Non-pigmented ciliary epithelial cell (primary cell): Measurements from ENCODE around the gene PPP1R12C.

Source experiments
- DNase-seq: peaks from one replicate; pipeline ENCODE4 v3.0.0-alpha.2; 2010; ENCODE audit warnings: low read depth

PPP1R12C gene

DNA sequence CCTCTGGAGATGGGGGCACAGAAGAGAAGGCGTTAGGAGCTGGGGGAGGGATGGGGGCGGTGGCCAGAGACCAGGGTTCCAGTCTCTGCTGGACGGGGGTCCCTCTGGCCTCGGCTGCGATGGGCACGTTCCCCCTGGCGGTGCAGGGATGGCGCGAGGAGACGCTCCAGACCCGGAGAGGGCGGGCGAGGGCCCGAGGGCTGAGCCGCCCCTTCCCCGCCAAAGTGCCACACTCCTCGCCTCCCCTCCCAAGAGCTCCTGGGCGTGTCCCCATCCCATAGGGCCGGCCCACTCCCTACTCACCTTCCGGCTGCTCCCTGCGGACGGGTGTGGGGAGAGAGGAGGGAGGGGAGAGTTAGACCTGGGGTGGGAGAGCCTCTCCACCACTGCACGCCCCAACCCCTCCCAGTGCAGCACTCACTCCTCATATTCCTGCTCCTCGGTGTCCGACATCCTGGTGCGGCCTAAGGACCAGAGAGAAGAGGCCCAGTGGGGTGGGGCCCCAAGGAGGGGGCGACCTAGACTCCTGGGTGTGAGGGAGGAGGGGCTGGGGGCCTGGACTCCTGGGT, 29.4 kb upstream of the PPP1R12C start:
- no peak for DNase-seq

DNA sequence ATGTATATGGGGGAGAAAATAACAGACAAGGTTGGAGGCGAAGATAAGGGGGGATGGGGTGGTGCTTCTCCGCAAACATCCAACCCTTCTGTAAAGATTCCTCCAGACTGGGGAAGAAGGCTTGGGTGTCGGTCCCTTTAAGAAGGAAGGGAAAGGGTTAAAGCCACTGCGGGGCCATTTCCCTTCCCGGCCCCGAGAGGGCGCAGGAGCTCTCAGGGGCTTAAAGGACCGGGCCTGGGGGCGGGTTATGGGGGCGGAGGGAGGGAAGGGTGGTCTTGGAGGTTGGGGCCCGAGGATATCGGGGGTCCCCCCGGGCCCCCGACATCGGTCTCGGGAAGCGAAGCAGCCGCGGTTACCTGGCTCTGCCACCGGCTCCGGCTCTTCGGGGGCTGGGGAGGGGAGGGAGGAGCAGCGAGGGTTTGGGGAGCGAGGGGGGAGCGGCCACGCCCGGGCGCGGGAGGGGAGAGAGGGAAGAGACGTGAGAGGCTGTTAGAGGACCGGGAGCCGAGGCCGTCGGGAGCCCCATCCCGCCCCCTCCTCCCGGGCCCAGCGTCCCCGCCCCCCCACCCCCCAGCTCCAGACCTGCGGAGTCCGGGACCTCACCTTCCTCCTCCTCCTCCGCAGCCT, 28.8 kb upstream of the PPP1R12C start:
- no peak for DNase-seq

GRCh38 chr19:55145232-55145631, 27.8 kb upstream of the PPP1R12C start:
- DNase-seq: no peak

- no peak for DNase-seq
Measured at GRCh38 chr19:55141696-55142095, 24.3 kb upstream of the PPP1R12C start.

DNA sequence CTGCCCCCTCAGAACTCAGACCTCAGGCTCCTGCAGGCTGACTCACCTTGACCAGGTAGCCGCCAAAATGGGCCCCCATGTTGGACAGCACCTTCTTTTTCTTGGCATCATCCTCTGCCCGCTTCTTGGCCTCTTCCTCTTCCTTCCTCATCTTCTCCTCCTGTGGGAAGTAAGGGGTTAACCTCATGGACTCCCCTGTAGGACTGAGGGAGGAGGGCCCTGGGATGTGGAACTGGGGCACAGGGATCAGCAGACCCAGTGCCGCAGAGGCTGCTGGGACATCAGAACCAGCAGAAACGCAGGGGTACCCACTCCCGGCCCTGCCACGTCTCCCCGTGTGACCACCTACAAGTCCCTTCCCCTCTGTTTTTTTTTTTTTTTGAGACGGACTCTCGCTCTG, 20.5 kb upstream of the PPP1R12C start:
- DNase-seq: no peak

DNA sequence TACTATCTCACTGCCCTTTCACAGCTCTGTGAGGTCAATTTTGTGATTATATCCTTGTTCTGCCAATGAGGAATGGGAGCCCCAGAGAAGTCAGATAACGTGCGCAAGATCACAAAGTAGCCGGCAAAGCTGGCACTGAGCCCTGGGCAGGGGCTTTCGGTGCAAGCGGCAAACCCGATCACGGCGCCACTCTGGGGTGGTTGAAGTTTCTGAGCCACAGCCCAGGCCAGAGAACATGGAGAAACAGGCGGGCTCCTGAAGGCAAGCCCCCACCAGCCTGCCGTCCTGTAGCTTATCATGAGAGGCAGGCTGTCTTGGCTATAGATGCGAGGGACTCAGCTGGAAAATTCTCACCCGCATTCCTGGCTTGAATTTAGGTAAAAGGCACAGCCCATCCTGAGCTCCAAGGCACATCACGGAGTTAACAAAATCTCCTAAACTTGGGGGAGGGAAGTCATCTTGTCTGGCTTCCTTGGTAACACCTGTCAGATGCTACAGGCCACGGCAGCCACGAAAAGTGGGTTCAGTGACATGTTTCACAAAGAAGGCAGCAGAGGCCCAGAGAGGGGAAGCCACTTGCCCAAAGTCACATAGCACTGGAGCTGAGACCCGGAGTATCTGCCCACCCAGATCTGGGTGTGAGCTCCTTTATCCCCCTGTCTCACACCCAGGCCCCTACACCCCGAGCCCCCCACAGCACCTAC, 19.1 kb upstream of the PPP1R12C start:
- DNase-seq: no peak

GRCh38 chr19:55134736-55135135, 17.3 kb upstream of the PPP1R12C start:
- no peak for DNase-seq

DNA sequence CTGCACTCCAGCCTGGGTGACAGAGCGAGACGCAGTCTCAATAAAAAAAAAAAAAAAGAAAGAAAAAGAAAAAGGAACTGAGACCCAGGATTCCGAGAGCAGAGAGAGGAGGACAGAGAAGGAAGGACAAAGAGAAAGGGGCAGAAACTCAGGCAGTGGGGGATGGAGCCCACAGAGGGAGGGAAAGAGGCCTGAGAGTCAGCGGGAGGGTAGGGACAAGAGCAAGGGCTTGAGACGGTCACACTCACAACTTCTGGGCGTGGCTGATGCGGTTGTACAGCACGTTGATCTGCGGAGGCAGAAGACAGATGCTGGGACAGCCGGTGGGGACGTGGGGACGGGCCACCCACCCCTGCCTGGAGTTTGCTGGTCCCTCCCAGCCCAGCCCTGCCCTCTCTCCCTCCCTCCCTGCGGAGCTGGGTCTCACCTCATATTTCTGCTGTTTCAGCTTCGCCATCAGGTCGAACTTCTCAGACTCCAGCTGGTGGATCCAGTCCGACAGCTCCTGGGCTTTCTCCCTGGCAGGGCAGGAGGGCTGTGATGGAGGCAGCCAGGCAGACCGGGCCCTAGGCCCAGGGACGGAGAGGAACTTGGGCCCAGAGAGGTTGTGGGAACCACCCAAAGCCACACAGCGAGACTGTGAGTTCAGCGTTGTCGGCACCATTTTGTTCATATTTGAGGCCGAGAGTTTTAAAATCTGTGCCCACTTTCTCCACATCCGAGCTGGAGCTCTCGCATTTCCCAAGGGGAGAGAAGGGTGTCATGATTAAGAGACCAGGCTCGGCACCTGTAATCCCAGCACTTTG, 16.4 kb upstream of the PPP1R12C start:
- DNase-seq: no peak

DNA sequence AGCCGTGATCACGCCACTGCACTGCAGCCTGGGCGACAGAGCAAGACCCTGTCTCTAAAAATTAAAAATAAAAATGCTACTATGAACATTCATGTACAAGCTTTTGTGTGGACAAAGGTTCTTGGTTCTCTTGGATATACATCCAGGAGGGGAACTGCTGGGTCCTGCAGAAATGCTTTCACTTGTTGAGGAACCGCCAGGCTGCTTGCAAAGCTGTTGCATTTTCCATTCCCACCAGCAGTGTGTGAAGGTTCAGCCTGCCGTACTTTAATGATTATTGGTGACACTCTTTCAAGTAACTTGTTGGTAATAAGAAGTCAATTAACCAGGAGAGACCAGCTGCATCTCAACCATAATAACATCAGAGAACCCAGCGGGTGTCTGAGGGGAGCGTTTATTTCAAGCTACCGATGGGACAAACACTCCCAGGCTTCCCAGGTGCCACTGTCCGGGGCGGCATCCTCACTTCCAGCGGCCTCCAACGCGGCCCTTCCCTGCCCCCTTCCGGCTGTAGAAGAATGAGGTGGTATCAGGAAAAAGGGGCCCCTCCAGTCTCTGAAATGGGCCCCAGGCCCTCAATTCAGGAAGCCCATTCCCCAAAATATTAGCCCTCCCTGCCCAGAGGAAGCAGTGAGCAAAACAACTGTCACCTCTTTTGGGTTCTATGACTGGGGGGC, 15.2 kb upstream of the PPP1R12C start:
- DNase-seq: no peak

DNA sequence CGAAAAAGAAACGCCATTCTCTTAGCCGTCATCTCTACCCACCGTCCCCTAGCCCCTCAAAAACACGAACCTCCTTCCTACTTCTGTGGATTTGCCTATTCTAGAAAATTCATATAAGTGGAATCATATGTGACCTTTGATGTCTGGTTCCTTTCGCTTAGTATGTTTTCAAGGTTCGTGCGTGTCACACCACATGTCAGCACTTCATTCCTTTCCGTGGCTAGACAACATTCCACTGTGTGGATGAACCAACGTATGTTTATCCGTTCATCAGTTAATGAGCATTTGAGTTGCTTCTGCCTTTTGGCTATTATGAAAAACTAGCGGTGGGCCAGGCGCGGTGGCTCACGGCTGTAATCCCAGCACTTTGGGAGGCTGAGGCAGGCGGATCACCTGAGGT, 14.0 kb upstream of the PPP1R12C start:
- no peak for DNase-seq

- DNase-seq: no peak
Measured at GRCh38 chr19:55119053-55119452, 1.6 kb upstream of the PPP1R12C start.

GRCh38 chr19:55118401-55118991, 1.1 kb upstream of the PPP1R12C start:
- DNase-seq: no peak

- peak; percentile 94 for DNase-seq
Measured at GRCh38 chr19:55117663-55118391, 390 bp upstream of the PPP1R12C start.

- no peak for DNase-seq
Measured at GRCh38 chr19:55116232-55116858, 1.1 kb downstream of the PPP1R12C start.

DNA sequence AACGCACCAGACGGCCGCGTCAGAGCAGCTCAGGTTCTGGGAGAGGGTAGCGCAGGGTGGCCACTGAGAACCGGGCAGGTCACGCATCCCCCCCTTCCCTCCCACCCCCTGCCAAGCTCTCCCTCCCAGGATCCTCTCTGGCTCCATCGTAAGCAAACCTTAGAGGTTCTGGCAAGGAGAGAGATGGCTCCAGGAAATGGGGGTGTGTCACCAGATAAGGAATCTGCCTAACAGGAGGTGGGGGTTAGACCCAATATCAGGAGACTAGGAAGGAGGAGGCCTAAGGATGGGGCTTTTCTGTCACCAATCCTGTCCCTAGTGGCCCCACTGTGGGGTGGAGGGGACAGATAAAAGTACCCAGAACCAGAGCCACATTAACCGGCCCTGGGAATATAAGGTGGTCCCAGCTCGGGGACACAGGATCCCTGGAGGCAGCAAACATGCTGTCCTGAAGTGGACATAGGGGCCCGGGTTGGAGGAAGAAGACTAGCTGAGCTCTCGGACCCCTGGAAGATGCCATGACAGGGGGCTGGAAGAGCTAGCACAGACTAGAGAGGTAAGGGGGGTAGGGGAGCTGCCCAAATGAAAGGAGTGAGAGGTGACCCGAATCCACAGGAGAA, 1.9 kb downstream of the PPP1R12C start:
- no peak for DNase-seq

- DNase-seq: no peak
Measured at GRCh38 chr19:55114566-55115145, 2.8 kb downstream of the PPP1R12C start.

DNA sequence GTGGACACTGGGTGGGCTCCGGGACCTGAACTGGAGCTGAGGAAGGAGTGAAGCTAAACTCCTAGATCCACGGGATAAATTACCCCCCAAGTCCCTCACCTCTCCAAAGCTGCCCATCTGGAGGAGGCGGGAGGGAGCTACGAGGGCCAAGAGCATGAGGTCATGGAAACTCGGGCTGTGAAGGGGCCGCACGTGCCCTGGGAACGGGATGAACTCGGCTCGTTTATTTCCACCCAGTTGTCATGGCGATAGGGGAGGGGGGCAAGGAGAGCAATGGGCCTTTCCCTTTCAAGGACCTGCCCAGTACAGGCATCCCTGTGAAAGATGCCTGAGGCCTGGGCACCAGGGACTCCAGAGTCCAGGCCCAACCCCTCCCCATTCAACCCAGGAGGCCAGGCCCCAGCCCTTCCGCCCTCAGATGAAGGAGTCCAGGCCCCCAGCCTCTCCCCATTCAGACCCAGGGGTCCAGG, 3.8 kb downstream of the PPP1R12C start:
- peak; percentile 59 for DNase-seq

DNA sequence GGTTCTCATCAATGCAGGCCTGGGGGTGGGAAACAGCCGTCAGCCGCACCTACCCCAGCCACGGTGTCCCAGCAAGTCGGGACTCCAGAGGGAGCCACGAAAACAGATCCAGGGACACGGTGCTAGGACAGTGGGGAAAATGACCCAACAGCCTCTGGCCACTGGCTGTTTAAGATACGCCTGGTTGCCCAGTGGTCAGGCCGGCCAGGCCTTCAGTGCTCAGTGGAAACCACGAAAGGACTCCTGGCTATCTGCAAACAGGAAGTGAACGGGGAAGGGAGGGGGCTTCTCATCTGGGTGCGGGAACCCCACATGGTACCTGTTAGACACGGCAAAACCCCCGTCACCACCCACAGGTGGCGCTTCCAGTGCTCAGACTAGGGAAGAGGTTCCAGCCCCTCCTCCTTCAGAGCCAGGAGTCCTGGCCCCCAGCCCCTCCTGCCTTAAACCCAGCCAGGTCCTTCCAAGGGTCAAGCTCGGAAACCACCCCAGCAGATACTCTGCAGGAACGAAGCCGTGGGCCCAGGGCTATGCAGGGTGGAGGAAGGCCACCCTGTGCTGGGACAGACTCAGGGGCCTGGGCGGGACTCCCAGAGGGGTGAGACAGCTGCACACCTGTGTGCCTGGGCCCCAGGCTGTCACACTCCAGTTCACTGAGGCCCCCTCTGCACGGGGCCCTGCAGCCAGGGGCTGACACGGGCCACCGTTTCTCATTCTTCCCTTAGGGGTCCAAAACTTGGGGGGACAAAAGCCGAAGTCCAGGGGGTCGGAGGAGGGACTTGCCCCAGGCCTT, 4.5 kb downstream of the PPP1R12C start:
- DNase-seq: no peak

DNA sequence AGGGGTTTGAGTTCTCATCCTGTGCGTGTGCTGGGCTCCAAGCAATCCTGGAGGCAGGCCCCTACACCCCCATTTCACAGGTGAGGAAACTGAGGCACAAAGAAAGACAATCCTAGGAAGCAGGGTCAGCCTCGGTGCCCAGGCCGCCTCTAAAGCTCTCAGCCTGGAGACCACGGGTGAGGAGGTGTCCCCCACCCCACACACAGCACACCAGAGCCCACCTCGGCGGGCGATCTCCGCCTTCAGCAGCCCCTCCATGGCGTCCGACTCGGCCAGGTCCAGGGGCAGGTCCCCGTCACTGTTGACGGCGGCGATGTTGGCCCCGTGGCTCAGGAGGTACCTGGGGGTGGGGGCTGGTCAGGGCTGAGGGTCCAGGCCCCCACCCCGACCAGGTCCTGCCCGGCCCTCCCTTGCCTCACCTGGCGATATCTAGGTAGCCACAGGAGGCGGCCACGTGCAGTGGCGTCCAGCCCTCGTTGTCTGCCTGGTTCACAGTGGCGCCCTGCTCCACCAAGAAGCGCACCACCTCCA, 5.1 kb downstream of the PPP1R12C start:
- DNase-seq: no peak
